GM19035 (cell line): ENCODE results near the gene HOXD12.

ENCODE experiments used
- ATAC-seq: cut with Tn5 transposase; IDR thresholded peaks from one replicate; pipeline ENCODE4 v1.9.1; 2021; ENCODE audit not compliant: unreplicated experiment

The HOXD12 gene

DNA sequence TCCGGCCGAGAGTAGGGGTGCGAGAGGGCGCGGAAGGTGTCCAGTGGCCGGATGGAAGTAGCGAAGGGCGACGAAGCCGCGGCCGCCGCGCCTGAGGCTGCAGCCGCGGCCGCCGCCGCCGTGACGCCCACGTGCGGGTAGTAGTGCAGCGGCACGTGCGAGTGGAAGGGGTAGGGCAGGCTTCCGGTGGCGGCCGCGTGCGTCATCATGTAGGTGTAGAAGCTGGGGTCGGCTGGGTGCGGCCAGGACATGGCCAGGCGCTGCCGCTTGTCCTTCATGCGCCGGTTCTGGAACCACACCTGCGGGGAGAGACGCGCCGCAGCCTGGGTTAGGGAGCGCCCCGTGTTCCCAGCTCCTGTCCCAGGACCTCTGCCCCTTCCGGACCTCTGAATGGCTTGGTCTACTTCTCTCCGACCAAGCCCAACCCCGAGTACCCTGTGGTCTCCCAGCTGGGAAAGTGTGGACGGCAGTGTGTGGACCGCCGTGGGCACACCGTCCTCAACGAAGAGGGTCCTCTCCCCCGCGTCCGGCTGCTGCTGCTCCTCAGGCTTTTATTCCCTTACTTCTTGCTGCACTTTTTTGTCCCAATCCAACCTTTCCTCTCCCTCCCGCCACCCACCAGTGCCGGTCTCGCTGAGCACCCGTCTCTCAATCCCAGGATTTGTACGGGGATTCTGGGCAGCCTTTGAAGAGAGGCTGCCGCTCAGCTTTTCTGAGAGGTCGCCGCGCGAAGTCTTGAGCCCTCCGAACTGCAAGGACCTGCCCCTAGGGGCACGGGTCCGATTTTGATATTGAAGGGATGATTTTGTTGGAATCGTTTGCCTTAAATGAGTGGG lies 18.8 kb upstream of the HOXD12 start:
- ATAC-seq = no peak

DNA sequence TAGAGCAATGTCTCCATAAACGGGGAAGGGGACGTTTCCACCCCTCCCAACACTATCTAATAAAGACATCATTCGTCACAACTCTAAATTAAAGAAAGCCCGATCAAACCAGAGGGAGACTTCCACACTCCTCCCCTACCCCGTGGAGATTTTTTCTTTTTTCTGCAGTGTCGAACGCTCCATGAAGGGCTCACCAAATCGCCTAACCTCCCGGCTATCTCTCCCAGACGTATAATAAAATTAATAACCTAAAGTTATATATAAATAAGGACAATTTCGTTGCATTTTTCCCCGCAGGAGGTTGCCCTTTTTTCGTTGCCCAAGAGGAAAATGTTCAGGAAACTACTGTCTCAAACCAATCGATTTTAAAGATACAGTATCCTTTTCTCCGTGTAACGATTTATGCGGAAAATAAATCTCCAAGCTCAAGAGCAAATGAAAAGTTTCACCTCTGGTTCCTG lies 18.2 kb upstream of the HOXD12 start:
- ATAC-seq = no peak

DNA sequence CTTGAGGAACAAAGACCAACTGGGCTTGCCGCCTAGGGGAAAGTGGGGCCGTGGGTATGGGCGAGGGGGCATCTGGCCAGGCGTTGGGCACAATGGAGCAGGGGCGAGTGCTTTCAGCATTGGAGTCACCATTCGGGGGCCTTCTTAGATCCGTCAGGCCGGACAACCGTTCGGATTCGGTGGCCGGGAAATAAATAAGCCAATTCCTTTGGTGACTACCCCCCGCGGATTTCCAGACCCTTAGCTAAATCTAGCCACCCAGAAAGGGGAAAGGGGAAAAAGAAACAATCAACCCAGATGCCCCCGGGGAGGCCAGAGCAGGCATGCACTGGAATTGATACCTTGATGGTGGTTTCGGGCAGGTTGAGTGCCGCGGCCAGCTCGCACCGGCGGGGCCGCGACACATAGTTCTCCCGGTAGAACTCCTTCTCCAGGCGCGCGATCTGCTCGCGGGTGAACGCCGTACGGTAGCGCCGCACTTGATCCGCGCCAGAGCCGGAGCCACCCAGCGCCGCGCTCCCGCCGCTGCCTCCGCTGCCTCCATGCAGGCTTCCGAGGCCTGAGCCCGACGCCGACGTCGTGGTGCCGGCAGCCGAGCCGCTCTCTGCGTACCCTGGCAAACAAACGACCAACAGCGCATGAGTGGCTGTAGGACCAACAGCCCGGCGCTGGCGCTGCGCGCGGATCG lies 17.6 kb upstream of the HOXD12 start:
- ATAC-seq = no peak

DNA sequence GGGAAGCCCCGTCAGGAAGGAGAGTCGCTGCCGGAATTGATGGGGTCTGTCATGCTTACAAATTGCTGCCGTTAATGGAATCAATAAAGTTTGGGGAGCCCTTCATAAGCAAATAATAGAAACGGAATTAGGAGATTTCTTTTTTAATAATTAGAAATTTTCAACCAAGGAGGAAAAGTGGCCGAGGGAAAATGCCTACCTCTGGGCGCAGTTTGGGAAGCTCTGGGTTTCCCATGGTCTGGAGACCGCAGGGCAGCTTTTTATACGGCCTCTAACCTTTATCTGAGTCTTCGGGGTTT lies 17.1 kb upstream of the HOXD12 start:
- ATAC-seq = no peak

DNA sequence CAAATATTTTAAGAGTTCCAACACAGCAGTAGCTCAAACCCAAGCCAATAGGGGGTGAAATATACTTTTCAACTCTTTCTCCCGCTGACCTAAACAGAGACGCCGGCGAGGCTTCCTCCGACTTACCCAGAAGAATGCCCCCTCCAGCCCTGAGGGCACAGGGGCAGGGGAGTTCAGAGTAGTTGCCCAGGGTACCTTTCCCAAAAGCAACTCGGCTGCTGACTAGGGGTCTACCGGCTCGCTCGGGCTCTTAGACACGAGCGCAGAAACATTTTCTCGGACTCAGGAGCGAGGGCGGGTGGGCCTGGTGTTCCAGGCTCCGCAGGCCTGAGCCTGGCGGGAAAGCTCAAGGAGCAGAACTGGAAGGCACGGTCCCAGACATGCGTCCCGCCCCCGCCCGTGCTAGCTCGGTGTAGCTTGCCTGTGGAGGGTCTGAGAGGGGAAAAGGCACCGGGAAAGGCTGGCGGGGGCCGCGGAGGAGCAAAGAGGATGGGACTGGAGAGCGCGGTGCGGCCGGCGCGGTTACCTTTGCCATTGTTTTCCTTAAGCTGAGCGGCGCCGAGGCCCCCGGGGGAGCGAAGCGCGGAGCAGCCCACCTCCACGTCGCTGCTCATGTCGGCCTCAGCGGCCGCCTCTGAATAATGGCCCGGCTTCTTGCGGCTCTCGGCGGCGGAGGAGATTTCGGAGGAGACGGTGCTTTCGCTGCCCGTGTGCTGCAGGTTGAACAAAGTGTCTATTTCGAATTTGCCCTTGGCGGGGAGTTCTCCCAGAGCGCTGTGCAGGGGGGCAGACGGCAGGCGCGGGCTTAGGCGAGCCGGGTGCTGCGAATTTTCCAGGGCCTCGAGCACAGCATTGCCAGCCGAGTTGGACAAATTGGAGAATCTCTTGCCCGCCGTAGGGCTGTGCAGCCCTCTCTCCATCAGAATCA lies 16.5 kb upstream of the HOXD12 start:
- ATAC-seq = no peak

DNA sequence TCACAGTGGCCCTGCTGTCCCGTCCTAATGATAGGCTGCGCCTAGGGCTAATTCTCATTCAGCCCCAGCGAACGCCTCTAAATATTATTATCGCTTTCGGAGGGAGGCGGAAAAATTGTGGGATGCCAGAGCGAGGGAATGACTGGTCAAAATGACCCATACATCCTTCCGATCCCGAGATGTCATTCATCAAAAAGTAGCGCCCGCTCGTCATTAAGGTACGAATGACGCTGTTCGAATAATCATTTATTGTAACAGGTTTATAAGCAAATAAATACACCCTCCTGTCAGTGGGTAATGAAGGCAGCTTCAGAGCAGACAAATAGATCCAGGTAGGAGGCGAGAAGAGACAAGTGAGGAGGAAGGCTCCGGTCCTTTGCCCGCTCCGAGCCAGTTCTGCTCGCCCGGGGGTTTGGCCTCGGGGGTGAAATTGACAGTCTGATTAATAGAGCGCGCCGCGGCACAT lies 15.8 kb upstream of the HOXD12 start, which contains the start of gene EVX2:
EVX2 (minus strand) TSS at position 167 of the 466 bp plus-strand sequence. CDS start 186 bp downstream, outside the sequence.
- ATAC-seq = no peak

DNA sequence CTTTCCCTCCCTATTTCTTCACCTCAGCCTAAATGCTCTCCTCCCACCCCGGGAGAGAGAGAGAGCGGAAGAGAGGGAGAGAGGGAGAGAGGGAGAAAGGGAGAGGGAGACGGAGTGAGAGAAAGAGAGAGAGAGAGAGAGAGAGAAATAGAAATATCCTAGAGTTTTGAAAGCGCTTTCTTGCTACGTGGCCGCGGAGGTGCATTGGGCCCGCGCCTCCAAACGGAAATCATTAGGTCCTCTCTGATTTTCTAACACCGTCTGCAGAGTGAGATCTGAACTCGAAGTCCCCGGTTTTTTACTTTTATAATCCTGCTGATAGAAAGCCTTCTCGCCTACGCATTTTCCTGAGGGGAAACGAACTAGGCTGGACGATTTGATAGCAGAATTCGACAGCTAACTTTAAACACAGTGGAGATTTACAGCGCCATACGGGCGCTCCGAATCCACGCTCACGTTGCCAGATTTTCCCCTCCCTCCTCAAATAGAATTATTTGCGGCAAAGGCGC lies 14.9 kb upstream of the HOXD12 start:
- no peak for ATAC-seq

DNA sequence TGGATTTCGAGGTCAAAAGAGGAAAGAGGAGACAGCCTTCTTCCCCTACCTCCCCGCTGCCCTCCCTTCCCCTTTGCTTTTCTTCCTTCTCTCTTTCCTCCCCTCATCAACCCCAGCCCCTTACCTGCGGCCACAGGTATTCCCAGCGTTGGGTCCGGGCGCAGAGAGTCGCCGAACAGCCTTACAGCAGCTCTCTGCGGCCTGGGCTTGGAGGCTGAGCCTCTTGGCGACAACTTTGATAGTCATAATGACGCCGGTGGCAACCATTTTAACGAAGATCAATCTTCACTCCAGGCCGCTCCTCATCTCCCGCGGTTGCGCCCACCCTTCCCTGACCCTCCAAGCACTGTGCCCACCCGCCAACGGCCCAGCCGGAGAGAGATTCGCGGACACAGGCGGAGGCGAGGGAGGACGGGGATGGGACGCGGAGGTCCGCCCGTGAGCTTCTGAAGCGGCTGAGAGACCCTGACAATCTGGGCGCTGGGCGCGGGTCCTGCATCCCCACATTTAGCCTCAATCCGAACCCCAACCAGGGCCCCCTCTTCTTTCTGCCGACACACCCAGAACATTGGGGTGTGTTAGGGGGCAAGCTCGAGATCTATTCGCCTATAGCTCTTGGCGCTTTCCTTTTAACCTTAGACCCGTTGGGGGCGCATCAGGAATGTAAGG lies 14.3 kb upstream of the HOXD12 start:
- ATAC-seq = no peak

DNA sequence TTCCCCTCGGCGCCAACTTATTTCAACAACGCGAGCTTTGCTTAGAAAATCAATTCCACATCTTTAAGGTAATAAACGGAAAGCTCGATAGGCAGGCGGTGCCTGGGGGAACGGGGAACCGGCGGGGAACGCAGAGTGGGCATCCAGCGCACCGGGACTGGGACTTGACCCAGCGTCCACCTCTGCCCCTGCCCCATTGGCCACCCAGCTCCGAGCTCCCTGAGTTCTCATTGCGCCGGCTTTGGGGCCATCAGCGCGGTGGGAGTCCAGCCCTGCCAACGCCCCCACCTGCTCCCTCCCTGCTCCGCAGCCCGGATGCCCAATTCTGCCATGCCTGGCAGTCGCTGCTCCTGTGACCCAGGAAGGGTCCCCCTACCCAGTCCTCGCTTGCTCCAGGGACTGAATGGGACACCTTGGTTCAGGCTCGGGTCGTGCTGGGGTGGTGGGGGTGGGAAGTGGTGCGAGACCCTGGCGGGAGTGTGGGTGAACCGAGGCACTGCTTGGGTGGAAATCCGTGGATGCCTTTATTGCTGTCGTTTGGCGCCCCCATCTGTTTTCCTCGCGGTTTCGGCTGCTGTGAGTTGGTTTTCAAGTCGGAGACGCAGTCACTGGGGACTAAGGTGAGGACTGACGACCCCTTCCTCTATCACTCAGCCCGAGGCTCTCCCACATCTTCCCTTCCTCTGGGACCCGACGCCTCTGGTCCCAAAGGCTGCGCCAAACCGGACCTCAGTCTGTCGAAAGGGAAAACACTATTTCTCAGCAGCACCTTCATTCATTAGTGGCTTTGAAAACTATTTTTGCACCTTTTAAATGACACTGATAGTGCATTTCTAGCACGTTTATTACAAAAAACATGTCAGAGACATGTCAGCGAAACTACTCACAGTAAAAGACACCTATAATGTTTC lies 13.5 kb upstream of the HOXD12 start:
- ATAC-seq = no peak

DNA sequence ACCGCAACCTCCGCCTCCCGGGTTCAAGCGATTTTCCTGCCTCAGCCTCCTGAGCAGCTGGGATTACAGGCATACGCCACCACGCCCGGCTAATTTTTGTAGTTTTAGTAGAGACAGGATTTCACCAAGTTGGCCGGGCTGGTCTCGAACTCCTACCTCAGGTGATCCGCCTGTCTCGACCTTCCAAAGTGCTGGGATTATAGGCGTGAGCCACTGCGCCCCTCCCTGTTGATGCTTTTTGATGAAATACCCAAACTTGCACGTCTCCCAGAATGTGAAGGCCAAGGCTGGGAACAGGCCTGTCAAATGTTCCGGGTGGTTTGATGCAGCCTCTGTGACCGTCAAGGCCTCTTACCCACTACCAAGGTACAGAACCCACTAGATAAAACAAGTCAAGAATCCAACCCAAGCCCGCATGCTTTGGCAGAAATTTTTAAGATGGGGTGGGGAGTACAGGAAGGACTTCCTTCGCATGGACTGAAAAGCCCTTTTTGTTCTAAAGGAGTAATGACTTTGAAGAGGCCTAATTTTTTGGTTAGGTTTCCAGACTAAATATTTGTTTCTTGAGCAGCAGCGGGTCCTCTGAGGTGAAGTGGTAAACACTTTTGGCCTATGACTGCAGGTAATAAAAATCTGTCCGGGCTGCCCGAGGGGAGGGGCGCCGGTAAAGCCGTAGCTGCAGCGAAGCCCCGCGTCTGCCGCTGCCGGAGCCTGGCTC lies 12.1 kb upstream of the HOXD12 start:
- no peak for ATAC-seq

DNA sequence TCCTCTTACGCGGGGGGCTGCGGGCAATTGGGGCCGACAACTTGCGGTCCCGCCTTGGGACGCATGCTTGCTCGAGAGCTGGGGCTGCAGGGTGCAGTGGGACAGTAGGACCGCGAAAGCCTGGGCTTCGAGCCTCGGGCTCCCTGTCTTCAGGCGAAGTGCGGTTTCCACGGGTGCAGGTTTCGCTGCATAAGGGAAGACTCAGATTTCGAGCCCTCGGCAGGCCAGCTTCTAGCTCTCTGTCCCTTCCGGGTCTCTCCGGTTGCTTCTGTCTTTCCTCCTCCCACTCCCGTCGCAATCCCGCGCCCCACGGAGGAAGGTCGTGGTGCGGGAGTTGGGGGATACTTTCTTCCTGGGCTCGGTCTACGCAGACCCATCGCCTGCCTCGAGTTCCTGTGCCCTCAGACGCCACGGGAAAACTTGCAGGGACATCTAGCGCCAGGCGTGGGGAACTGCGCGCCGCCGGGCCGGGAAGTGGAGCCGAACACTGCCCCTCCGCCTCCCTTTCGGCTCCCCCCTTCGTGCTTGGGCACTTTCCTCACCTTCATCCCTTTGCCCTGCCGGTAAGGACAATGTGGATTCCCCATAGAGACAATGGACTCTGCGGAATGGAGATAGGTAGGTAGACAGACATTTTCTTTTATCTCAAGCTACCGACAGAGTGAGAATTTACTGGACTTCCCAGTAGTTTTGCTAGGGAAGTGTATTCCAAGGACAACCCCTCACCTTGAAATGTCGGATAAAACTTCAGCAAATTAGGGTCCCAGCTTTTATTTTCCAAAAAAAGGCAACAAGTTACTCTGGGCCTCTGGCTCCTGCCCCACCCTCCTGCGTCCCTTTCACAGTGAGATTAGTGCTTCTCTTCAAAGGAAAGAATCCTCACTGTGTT lies 11.3 kb upstream of the HOXD12 start:
- no peak for ATAC-seq

DNA sequence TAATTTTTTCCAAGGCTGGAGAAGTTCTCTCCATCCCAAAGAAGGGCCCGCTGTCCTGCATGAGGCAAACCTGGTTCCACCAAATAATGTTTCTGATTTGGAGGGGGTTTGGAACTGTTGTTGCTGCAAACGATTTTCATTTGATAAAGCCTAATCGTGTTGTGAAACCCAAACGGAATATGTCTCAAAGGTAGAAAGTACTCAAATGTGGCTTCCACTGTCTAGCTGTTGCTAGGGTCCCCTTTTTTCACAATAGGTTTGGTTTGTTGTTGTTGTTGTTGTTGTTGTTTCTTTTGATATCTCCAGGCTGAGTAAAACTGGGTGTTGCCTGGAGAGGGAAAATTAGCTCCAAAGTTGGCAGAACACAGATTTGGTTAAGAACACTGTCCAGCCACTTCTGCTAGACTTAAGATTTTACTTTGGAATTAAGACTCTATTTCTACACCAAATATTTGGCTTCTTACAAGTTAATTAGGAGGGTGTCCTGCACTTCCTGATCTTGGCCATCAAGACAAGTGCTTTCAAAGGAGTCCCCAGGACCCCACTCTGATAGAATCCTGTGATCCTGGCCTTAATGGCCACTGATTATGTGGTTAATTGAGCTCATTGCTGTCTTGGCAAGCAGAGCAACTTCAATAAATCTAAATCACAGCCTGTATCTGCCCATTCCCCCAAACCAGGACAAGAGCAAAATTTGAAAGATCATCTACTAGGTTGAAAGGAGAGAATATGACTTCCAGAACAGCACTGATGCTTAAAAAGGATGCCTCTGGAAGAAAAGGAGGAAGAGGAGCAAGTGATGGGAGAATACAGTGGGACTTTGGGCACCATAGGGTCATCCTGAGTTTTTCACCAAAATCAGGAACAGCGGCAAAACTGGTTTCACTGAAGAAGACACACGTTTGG lies 10.4 kb upstream of the HOXD12 start:
- ATAC-seq = no peak

DNA sequence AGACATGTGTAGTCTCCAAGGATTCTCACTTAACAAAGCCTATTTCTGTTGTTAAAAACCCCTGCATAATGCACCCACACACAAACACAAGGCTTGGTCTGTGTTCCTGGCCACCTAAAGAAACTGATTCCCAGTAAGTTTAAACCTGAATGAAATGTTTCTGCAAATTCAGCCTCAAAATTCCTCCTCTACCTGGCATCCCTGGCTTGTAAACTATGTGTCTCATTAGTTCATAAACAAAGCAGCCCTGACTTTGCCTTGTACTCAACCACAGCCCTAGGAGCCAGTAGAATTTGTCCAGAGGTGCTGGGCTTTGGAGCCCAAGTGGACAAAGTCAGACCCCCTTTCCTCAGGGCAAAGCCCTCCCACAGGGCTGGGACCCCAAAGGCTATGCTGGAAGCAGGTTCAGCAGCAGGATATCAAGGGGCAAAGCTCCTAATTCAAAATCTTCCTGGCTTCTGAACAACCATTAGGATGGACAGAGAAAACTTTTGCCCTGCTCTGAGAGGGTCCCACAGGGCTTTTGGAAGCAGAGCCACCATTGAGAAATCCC lies 9.7 kb upstream of the HOXD12 start:
- no peak for ATAC-seq

DNA sequence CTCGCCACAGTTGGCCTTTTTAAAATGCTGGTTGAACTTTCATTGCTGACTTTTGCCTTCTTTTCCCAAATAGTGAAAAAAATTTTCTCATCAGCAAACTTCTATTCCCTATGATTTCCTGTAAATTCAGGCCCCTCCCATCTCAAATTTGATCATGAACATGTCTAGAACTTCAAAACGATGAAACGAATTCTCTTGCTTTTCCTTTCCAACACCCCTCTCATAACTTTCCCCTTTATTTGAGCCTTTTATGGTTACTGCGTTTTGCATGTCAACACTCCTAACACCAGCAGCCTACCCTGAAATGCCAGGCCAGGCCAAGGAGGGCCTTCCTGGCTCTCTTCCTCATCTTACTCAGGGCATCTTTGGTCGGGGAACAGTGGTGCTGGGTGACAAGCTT lies 8.7 kb upstream of the HOXD12 start:
- ATAC-seq = no peak

DNA sequence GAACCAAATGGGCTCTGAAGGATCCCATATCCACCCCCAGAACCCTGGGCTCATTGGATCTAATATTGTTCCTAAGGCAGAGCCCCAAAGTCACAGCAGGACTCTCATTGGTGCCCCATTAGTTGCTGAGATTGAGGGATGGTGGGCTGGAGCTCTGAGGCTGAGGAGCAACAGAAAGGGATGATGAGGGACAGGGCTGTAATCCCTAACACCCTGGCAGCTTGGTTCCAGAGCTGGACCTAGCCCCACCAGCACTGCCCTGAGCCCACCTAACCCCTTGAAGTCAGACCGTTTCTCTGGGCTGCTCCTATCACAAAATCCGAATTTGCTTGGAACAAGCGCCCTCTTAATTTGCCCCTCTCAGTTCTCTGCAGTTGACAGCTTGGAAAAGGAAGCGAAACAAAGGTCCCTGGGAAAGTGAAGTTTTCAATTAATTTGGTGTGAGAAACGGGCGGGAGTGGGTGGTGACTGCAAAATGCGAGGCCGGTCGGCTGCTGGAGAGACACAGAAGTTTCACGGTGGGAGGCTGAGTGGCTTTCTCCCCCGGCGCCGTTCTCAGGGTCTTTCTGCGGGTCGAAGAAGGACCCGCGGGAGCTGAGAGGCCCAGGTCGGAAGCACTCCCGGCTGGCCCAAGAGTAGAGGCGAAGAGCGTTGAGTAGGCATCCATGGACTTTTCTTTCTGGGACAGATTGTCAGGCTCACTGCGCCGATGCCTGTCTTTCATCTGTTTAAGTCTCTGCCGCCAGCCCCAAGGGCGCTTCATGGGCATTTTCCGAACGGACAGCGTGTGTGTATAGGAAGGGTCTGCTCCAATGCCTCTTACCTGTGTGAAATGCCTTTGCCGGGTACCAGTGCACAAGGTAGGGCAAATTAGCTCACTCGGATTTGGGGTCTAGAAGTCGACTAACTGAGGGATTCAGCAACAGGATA lies 8.0 kb upstream of the HOXD12 start:
- ATAC-seq = no peak
